GM10266 (cell line): ENCODE results near the gene ZNF292.
A peak's percentile ranks its signal among the peaks of the same experiment; 100 is the strongest.

Source experiments
- DNase-seq: peaks from one replicate; pipeline ENCODE4 v3.0.0; 2012; ENCODE audit errors: extremely low spot score
- TF ChIP-seq, protein P1 (sequence below): IDR thresholded peaks from 2 replicates; pipeline ENCODE4 v1.5.1; 2012; ENCODE audit warnings: mild to moderate bottlenecking, low read depth; ENCODE audit not compliant: control insufficient read depth, insufficient read depth; ENCODE audit errors: missing control alignments

ZNF292 gene

DNA sequence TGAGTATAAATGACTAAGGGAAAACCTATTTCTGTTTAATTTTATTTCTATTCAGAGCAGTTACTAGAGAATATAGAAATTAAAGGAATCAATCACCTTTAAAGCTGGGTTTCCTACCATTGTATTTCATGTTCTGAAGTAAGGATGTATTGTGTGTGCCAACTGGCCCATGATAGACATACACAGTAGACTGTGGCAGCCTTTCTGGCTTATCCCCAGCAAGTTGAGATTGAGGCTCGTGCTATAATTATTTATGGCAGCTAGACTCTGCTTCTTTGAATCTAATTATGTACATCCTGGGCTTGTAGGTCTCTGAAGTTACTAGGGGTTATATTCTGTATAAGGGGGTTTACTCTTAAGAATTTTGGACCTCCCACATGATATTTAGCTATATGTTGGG is 44.4 kb downstream of the ZNF292 start:
- TF ChIP-seq, protein P1, sequence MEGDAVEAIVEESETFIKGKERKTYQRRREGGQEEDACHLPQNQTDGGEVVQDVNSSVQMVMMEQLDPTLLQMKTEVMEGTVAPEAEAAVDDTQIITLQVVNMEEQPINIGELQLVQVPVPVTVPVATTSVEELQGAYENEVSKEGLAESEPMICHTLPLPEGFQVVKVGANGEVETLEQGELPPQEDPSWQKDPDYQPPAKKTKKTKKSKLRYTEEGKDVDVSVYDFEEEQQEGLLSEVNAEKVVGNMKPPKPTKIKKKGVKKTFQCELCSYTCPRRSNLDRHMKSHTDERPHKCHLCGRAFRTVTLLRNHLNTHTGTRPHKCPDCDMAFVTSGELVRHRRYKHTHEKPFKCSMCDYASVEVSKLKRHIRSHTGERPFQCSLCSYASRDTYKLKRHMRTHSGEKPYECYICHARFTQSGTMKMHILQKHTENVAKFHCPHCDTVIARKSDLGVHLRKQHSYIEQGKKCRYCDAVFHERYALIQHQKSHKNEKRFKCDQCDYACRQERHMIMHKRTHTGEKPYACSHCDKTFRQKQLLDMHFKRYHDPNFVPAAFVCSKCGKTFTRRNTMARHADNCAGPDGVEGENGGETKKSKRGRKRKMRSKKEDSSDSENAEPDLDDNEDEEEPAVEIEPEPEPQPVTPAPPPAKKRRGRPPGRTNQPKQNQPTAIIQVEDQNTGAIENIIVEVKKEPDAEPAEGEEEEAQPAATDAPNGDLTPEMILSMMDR: no peak

DNA sequence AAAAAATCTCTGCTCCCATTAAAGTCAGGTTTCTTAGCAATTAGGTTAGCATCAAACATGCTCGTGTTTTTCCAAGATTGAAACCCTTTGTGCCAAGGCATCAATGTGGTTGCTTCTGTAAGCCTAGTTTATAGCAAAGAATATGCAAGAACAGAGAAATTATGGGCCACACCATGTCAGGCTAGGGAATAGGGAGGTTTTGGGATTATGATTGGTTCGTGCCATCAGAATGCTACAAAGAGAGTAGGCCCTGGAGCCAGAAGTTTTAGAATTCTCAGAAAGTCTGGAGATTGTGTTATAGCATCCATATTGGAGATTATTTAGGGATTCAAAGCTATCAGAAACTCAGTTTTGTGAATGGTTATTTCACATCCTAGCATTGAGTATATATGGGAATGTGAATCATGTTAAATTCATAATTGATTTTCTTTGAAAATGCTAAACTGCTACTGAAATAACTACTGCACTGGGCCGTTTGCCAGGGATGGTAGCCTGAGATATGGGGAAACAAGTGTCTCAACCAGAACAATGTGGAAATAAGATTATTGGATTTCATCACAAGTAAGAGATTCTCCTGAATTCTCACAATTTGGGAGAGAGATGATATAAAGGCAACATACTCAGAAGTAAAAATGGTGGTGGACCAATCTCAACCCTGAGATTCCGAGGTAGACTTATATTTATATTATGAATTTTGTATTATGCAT is 45.3 kb downstream of the ZNF292 start:
- DNase-seq: no peak
- TF ChIP-seq, protein P1: no peak

More for the DNA sequence above, 44.4 kb downstream of the ZNF292 start:
- DNase-seq: no peak

DNA sequence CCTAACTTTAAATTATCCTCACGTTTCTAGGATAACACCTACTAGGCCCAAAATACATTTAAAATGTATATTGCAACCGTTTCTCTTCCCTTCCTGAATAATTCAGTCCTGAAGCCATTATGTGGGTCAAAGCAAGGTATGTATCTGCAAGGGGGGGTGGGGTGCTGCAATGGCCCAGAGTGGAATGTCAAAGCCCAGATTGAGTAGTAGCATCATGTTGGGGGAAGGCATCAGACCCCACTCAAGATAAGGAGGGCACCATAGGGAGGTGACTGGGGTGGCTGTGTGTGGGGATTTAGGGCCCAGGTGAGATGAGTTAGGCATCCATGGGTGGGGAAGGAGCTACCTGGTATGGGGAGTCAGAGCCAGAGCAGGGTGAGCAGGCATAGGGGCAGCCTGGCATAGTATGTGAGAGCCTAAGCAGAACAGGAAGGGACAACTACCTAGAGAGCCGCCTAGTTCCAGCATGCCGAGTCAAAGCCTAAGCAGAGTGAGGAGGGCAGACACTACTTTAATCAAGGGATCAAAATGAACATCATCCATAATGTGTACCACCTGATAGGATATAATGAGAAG is 48.2 kb downstream of the ZNF292 start:
- TF ChIP-seq, protein P1: no peak
- DNase-seq: no peak

- no peak for DNase-seq
- TF ChIP-seq, protein P1: no peak
Observed at GRCh38 chr6:87209812-87210211, 54.4 kb downstream of the ZNF292 start.

- peak; percentile 38 for DNase-seq
- TF ChIP-seq, protein P1: no peak
Observed at GRCh38 chr6:87210979-87211378, 55.6 kb downstream of the ZNF292 start.

DNA sequence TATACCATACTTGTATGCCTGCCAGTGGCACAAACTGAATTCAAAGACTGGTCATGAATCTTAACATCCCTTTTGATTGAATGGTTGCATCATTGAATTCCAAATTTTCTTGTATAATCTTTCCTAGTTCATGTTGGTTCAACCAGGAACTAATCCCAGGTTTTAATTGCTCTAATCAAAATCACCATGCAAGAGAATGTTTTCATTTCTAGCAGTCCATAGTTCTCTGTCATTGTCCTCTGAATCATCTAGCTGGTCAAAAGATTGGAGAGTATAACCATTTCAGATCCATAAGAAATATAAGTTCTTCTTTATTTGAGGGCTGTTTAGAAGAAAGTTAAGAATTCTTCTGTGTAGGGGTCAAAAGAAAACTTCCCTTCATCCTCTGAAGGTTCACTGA is 57.2 kb downstream of the ZNF292 start:
- DNase-seq: no peak
- TF ChIP-seq, protein P1: no peak

GRCh38 chr6:87213364-87213763 is 58.0 kb downstream of the ZNF292 start:
- DNase-seq: no peak

More at GRCh38 chr6:87213364-87213763, 58.0 kb downstream of the ZNF292 start:
- TF ChIP-seq, protein P1: no peak
